GM21576 (cell line): ENCODE data around the gene EIF3K.
"Not testable (repeated sequence)": the region's sequence is repeated elsewhere in the genome, so short reads cannot be mapped to it uniquely, and the experiment has no call there.

ENCODE experiments used
- ATAC-seq: cut with Tn5 transposase; IDR thresholded peaks from one replicate; pipeline ENCODE4 v1.9.1; 2021; ENCODE audit warnings: mild to moderate bottlenecking, moderate library complexity; ENCODE audit not compliant: unreplicated experiment

Gene EIF3K

DNA sequence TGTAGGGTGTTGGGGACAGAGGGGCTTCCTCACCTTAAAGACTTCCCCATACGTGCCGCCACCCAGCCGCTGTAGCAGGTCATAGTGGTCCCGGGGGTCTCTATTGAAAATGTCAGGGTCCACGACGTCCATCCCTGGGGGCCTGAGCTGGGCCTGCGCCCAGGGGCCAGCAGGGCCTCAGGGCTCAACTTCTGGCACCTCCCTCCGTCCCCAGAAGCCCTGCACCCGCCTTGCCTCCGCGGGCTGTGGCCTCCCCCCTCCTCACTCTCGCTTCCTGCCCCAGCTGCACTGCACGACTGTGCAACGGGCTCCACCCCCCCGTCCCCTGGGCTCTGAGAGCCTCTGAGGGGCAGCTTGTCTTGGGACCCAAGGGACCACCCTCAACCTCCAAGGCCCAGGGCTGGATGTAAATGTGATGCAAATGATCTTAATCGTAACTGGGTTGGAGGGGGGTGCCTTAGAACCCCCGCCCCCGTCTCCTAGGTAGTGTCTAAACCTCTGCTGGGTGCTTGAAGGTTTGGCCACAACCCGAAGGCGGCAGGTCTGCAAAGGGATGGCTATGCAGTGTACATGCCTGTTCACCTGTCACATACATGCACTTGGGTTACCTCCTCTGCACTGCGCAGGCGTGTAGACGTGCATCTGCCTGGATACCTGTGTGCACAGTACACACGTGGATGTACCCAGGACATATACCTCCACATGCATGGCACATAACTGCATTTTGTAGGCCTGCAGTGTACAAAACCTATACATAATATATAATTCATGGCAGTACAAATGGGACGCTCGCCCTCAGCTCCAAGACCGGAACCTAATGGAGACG, 1.0 kb upstream of the EIF3K start, which contains the start of gene MAP4K1:
Gene MAP4K1 (minus strand): TSS at position 190 of the 826 bp plus-strand sequence. CDS start 58 bp downstream, at position 132.
- peak; percentile 62 for ATAC-seq

GRCh38 chr19:38619361-38620174, 580 bp downstream of the EIF3K start:
- ATAC-seq: no peak

GRCh38 chr19:38624822-38625221, 5.8 kb downstream of the EIF3K start:
- ATAC-seq: no peak

DNA sequence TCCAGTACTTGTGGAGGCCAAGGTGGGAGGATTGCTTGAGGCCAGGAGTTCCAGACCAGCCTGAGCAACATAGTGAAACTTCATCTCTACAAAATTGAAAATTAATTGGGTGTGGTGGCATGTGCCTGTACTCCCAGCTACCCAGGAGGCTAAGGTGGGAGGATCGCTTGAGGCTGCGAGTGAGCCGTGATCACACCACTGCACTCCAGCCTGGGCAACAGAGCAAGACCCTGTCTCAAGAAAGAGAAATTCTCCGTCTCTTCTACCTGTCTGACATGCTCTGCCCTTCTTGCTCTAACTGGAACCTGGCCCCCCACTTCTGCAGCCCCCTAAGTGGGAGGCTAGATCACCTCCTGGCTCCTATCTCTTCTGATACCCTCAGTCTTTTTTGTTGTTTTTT, 7.4 kb downstream of the EIF3K start:
- ATAC-seq: no peak

DNA sequence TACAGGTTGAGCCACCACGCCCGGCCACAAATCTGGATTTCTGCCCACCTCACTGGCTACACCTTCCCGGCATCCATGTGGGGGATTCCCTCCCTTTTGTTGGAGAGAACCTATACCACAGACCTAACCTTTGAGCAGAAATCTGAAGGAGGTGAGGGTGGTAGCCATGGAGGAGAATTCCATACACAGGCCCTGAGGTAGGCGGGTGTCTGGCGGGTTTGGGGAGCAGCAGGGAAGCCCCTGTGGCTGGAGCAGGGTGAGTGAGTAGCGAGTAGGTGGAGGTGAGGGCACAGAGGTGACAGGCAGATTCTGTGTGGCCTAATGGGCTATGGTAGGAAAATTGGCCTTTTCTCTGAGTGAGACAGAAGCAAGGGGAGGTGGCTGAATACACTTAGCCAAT, 10.6 kb downstream of the EIF3K start:
- no peak for ATAC-seq

DNA sequence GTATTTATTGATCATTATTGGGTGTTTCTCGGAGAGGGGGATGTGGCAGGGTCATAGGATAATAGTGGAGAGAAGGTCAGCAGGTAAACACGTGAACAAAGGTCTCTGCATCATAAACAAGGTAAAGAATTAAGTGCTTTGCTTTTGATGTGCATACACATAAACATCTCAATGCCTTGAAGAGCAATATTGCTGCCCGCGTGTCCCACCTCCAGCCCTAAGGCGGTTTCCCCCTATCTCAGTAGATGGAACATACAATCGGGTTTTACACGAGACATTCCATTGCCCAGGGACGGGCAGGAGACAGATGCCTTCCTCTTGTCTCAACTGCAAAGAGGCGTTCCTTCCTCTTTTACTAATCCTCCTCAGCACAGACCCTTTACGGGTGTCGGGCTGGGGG, 12.3 kb downstream of the EIF3K start:
- not testable (repeated sequence) for ATAC-seq

DNA sequence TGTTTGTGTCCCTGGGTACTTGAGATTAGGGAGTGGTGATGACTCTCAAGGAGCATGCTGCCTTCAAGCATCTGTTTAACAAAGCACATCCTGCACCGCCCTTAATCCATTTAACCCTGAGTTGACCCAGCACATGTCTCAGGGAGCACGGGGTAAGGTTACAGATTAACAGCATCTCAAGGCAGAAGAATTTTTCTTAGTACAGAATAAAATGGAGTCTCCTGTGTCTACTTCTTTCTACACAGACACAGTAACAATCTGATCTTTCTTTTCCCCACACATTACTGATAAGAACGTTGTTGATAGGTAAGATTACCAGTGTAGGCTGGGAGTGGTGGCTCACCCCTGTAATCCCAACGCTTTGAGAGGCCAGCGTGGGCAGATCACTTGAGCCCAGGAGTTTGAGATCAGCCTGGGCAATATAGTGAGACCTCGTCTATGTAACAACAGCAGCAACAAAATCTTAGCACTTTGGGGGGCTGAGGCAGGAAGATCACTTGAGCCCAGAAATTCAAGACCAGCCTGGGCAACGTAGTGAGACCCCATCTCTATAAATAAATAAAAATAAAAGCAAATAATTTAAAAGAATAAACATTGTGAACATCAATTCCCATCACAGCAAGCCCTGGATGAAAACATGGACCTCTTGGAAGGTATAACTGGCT, 13.0 kb downstream of the EIF3K start:
- ATAC-seq: not testable (repeated sequence)

- no peak for ATAC-seq
These were observed 13.7 kb downstream of the EIF3K start for GRCh38 chr19:38632476-38633213.

- no peak for ATAC-seq
These were observed 15.9 kb downstream of the EIF3K start for GRCh38 chr19:38634757-38635482.

- no peak for ATAC-seq
These were observed 16.8 kb downstream of the EIF3K start for GRCh38 chr19:38635483-38636399.

- ATAC-seq: no peak
These were observed 19.5 kb downstream of the EIF3K start for GRCh38 chr19:38638461-38638860.

DNA sequence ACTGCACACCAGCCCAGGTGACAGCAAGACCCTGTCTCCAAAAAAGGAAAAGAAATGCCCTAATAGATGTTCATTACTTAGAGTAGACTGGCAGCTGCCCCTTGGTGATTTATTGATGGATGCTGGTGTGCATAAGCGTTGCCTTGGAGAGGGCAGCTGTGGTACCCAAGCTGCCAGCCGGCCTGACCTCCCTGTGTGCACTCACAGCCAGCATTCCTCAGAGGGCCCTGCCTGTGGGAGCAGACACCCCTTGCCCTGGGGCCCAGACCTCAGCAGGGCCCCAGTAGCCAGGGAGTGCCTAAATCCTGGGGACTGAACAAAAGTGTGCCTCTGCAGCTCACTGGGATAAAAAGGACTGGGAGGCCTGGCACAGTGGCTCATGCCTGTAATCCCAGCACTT, 20.7 kb downstream of the EIF3K start:
- no peak for ATAC-seq

DNA sequence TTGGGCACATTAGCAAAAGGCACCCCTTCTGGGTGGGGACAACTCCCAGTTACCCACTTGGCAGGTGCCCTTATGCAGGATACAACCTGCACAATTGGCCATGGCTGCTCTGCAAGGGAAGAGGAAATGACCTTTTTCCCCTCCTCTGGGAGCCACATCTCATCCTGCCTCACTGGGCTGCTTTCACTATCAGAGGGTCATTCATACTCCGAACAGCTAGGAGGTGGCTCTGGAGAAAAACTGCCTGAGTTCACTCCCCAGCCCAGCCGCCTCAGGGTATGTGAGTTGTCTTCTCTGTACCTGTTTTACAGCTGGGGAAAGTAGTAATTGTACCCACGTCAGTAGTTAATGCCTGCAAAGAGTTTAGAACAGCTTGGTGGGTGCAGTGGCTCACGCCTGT, 21.4 kb downstream of the EIF3K start:
- no peak for ATAC-seq

- ATAC-seq: no peak
These were observed 23.2 kb downstream of the EIF3K start for GRCh38 chr19:38642176-38642575.

- ATAC-seq: no peak
These were observed 25.7 kb downstream of the EIF3K start for GRCh38 chr19:38644719-38645118.

DNA sequence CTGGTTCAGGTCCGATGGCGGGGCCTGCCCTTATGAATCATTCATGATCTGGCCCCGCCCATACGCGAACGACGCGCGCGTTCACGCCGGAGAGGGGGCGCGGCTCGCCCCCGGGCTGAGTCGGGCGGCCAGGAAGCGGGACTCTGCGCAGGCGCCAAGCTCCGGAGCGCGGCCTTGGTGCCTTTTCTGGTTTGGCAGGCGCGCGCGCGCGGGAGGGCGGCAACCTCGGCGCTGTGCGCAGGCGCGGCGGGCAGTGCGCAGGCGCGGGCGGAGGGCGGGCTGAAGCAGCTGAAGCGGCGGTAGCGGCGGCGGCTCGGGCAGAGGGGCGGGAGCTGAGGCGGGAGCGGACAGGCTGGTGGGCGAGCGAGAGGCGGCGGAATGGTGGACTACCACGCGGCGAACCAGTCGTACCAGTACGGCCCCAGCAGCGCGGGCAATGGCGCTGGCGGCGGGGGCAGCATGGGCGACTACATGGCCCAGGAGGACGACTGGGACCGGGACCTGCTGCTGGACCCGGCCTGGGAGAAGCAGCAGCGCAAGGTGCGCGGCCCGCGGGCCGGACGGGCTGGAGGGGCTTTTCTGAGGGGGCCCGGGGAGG, 28.5 kb downstream of the EIF3K start, which contains the start of gene ACTN4:
Gene ACTN4 (plus strand): TSS at position 282 of the 598 bp plus-strand sequence. CDS start 97 bp downstream, at position 379.
- peak; percentile 82 for ATAC-seq

DNA sequence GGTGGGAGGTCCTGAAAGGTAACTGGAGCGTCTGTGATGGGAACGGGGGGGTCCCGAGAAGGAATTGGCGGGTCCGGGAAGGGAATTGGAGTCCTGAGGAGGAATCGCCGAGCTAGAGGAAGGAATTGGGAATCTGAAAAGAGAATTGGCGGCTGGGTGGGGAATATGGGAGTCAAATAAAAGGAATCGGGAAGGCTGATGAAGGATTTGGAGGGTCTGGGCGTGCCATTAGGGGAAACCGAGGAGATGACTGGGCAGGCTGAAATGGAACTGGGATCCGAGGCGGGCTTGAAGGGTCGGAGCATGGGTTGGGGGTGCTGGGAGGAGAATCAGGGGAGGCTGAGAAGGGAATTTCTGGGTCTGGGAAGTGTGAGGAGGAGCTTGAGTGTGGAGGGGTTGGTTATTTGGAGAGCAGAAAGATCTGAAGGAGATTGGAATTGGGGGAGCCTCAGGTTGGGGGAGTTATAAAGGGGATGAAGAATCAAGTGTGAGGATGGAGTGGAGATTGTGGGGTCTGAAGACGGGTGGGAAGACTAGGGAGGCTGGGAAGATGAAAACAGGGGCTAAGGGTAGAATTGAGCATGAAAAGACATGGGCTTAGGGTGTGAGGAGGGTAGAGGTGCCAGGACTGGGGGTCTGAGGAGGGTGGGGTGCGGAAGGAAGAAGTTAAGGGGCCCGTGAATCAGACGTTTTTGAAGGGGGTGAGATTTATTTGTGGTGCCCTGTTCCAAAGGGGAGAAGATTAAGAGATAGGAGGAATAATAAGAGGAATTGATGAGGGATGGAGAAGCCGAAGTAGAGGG, 29.2 kb downstream of the EIF3K start:
- ATAC-seq: no peak
